Endometrial microvascular endothelial cells (primary cell): ENCODE data around the gene CST5. TPM values are rescaled to one million over a fixed set of nuclear protein-coding genes. Genes with fewer than 3 reads are reported as not detected.
"Not testable (repeated sequence)": the region's sequence is repeated elsewhere in the genome, so short reads cannot be mapped to it uniquely, and the experiment has no call there.

Source experiments
- in situ Hi-C: cut with HindIII; loops from 2 replicates; pipeline ENCODE4 v1.10.0; 2017; ENCODE audit warnings: low sequenced_read_pairs, low pct_unique_long_range_greater_than_20kb; ENCODE audit errors: inconsistent ontology term
- total RNA-seq: library from RNA; depleted of rRNA; stranded (reverse); fragments of >200 nt; gene quantifications from one replicate; pipeline ENCODE4 v1.2.3, GENCODE V29; 2015; ENCODE audit errors: inconsistent ontology term

Gene CST5
- total RNA-seq, 1 donor from 2014 or later, result not detected

DNA sequence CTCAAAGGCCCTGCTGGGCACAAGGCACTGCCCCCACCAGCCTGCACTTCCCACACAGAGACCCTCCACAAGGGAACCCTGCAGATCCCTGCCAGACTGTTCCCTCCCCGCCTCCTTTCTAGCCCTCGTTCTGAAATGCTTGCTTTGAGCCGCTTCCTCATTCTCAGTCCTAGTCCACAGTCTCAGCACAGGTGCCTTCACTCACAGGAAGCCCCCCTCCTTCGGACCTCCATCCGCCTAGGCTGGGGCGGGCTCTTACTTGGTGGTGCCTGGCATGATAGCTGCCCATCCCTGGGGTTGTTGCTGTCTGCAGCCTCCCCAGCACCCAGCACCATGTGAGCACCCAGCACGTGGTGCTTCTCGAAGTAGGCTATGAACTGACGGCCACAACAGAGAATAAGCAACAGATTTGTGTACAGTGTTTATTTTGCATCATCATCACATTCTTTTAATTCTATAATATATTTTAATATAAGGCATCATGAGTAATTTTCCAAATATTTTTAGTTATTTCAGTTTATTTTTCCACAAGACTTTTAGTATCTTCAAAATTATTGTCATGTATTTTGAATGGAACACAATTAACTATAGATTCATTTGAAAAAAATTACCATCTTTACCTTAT is 12.3 kb downstream of the CST5 start:
- in situ Hi-C loops, result no loop called here

DNA sequence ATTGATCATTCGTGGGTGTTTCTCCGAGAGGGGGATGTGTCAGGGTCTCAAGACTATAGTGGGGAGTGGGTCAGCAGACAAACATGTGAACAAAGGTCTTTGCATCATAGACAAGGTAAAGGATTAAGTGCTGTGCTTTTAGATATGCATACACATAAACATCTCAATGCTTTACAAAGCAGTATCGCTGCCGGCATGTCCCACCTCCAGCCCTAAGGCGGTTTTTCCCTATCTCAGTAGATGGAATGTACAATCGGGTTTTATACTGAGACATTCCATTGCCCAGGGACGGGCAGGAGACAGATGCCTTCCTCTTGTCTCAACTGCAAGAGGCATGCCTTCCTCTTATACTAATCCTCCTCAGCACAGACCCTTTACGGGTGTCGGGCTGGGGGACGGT is 18.8 kb downstream of the CST5 start:
- in situ Hi-C loops, result not testable (repeated sequence)

DNA sequence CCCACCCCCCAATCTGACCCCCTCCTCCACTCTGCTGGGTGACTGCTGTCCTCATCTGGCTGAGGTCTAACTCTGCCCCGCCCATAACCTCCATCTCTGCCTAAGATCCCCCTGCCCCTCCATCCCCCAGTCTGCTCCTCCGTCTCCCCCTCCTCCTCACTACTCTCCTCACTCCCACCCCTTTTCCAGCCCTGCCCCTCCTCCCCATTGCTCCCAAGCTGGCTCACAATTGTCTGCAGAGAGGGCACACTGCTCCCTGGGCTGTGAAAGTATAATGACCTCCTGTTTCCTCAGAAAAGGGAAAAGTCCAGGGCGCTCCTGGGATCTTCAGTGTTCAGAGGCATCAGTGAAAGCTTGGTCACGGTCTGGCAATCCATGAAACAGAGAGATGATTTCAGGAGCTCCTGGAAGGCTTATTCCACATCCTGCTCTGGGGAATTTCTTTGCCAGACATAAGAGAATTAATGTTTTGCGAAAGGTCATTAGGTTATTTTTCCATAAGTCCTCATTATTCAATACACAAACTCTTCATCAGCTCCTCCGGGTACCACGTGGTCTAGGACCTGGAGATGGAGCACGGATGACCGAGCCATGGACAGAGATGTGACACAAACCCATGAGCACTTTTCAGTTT is 21.5 kb downstream of the CST5 start:
- in situ Hi-C loops, result no loop called here

DNA sequence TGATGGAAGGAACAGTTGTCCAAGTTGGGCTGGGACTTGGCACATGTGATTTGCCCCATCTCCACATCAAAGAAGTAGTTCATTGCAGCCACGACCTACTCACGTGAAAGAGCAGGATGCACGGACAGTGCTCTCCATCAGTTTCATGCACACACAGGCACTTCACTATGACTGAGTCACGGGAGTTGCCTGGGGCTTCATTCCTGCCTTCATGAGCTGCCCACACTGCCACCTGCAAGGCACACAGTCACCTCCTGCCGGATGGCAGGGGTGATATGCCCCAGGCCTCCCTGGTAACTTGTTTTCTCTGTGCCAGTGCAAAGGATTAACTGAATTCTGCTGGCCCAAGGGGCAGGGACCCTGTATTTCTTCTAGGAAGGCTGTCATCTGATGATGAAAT is 22.8 kb downstream of the CST5 start:
- in situ Hi-C loops, result no loop called here

DNA sequence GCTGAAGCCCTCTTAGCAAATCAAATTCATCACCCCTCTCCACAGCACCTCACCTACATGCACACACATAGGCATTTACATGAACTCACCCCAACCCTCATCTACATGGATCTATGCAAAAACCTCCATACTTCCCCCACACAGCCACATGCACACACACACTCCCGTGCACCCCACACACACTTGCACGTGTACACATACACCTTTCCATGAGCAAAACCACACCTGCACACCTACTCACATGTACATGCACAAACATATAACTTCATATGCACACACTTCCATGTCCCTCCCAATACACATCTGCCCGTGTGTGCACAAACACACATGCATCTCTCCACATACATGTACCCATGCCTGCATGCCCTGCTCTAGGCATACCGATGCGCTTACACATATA is 23.3 kb downstream of the CST5 start:
- in situ Hi-C loops, result no loop called here

DNA sequence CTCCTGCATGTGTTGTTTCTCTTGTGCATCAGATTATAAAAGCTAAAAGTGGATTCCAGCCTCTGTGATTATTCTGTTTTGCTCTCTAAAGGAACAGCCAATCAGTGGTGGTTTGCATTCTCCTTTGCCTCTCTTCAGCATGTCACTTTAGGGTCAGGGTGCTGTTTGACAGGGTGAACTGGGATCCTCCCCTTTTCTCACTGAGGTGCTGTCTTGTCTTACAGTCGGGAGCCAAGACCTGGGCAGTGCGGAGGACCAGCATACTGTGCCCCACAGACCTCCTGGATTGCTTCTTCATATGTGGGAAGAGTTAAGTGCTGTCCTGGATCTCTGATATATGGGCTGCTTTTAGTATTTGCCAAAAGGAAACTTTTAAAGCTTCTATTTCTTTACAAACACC is 37.9 kb downstream of the CST5 start:
- in situ Hi-C loops, result no loop called here

DNA sequence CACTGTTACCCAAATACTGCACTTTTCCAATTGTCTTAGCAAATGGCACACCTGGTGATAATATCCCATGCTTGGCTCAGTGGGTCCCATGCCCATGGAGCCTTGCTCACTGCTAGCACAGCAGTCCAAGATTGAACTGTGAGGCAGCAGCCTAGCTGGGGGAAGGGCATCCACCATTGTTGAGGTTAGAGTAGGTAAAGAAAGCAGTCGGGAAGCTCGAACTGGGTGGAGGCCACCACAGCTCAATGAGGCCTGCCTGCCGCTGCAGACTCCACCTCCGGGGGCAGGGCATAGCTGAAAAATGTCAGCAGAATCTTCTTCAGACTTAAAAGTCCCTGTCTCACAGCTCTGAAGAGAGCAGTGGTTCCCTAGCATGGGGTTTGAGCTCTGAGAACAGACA is 43.8 kb downstream of the CST5 start:
- in situ Hi-C loops, result no loop called here

DNA sequence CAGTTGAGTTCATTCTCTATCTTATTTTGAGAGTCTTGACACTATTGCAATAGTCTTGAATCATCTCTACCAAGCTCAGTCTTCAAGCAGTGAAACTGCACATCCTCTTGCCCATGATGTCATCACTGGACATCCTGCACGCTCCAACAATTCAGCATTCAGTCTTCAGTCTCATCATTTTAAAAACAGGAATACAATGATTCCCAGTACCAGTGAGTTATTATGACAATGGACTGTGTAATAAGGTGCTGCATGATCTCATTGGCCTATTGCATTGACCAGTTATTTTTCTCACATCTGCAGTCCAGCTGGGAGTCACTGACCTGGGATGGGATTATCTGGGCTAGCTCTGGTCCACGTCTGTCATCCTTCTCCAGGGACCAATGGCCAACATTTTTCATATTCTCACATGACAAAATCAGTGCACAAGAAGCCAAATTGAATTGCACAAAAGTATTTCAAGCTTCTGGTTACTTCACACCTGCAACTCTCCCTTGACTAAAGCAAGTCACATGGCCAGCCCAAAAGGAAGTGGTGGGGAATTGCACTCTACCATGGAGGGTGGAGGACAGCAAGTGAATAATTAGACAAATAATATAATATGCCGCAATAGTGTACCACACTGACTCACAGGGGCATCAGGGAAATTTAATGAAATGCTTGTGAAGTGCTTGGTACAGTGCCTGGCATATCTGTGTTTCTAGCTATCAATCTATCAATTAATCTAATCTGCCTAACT is 46.6 kb downstream of the CST5 start:
- in situ Hi-C loops, result no loop called here

DNA sequence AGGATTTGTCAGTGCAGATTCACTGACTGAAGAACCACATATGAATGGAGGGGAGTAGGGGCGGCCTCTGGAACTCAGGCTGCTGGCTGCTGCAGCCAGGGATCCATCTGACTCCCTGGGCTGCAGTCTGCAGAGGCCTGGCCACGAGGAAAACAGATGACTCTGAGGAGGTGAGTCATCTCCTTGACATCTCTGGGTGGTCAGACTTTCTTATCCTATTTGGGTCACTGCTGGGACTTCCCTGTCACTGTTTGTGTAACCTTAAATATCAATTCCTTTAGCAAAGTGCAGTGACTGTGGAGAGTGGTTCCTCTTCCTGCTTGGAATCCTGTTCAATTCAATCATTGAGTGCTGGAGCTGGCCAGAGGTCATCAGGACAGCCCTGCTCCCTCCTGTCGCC is 47.6 kb downstream of the CST5 start:
- in situ Hi-C loops, result not testable (repeated sequence)

DNA sequence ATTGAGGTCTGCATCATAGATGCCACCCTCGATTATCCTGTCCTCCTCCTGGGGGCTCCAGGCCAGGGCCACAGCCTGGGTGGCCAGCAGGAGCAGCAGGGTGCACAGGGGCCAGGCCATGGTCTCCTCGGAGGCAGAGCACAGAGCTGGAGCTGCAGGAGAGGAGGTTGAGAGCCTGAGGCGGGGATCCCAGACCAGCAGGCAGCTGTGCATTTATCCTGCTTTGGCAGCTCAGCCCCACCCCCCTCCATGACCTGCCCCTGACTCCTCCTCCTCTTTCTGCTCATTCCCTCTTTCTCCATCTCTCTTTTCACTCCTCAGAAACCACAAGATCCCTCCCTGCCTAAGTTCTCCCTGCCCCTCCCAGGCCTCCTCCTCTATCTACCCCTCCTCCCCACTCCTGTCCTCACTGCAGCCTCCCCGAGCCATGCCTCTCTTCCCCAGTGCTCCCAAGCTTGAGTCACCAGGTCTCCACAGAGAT is 53.0 kb downstream of the CST5 start, which contains the start of gene CST2:
CST2 (minus strand) TSS at position 189 of the 481 bp plus-strand sequence; CDS start at position 120, 69 bp downstream.
- in situ Hi-C loops, result no loop called here

Other genes with a start within 250 kb of the CST5 start
- gene CST3, start 241.8 kb downstream of the CST5 start, total RNA-seq, result 346 TPM
- gene CST4, start 190.7 kb downstream of the CST5 start, total RNA-seq, result not detected
- gene CST1, start 128.8 kb downstream of the CST5 start, total RNA-seq, result 4.0 TPM
- gene CST2, start 53.0 kb downstream of the CST5 start, total RNA-seq, result not detected
- not detected for gene GGTLC1, start 109.0 kb upstream of the CST5 start, total RNA-seq